Occipital lobe (tissue), 2 donors: ENCODE results near the gene MAP4K1. TPM values are rescaled to one million over a fixed set of nuclear protein-coding genes. Genes with fewer than 3 reads are reported as not detected.
"Not testable (repeated sequence)": the region's sequence is repeated elsewhere in the genome, so short reads cannot be mapped to it uniquely, and the experiment has no call there.

Source experiments
- DNase-seq: peaks from one replicate; lab custom pipeline; 2025; lab: John Stamatoyannopoulos, UW
- total RNA-seq: library from RNA; depleted of rRNA; stranded (reverse); fragments of >200 nt; gene quantifications from one replicate; pipeline ENCODE4 v1.2.3, GENCODE V29; 2014

MAP4K1 gene
- total RNA-seq, 1 donor from 2014 or later = 0.16 TPM

DNA sequence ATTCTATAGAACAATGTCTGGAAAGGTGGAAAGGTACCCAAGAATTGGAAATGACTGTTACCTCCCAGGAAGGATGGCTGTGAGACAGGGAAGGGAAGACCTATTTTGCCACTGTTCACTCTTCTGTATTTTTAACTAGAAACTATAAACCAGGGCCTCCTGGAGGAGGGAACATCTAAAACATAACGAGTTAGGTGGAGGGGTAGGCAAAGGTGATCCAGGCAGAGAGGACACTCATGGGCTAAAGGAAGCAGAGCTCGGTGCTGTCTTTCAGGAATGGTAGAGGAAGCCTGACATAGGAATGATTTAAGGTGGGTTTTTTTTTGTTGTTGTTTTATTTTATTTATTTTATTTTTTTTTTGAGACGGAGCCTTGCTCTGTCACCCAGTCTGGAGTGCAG lies 7.1 kb upstream of the MAP4K1 start:
- no peak for DNase-seq

DNA sequence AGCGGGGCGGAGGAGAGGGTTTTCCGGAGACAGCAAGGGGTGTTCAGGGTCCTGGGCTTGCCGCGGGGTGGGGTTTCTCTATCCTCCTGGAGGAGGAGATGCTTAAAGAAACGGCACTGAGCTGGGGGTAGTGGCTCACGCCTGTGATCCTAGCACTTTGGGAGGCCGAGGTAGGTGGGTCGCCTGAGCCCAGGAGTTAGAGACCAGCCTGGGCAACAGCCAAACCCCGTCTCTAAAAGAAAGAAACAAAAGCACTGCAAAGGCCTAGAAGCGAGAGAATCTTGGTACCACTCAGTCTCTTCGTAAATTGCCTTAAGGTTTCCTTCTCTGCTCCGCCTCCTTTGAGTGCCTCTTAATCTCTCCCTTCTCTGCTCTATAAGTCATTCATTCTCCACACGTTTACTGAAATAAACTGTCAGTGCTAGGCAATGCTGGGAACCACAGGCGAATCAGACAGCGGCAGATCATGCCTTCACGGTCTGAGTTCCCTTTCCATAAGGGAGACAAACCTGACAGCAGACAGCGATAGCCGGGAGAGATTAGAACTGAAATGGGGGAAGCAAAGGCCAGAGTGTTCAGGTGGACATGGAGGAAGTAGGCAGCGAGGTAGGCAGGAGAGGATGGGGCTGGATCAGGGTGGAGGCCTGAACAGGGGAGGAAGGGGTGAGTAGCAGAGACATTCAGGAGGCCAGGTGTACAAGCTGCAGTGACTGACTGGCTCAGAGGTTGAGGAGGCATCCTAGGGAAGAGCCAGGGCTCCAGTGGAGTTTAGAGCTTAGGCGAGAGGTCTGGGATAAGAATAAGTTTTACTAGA lies 1.8 kb upstream of the MAP4K1 start:
- DNase-seq = no peak

DNA sequence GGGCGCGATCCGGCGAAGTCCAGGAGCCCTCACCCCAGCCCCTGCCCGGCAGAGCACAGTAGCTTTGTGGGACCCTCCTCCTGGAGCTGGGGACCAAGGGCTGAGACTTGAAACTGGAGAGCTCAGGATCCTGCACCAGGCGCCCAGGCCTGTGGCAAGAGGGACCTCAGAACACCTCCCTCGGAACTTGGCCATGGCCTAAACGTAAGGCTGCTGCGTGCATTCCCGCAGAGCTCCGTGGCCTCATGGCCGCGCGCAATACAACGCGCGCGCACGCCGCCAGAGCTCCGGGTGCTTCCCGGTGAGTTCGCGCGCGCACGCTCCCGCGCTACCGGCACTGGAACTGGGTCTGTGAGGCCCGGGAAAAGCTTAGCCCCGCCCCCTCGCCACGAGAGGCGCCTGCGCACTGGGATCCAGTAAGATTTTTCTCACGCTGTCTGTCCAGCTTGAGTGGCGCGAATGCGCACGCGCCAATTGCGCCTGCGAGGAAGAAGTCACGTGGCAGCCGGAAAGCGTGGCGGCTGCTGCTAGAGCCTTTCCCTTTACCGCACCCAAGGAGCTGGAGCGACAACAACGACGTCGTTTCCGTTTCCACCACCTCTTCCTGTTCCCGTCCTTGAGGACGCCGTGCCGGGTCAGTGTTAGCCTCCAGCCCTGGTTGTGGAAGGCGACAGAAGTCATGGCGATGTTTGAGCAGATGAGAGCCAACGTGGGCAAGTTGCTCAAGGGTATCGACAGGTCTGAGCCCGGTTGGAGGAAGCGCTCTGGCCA lies 1.0 kb upstream of the MAP4K1 start, which contains the start of gene EIF3K:
Gene EIF3K, plus strand, starts transcription at position 599 of the 771 bp plus-strand sequence. Its CDS starts 81 bp downstream, at position 680.
- peak; percentile 96 for DNase-seq

DNA sequence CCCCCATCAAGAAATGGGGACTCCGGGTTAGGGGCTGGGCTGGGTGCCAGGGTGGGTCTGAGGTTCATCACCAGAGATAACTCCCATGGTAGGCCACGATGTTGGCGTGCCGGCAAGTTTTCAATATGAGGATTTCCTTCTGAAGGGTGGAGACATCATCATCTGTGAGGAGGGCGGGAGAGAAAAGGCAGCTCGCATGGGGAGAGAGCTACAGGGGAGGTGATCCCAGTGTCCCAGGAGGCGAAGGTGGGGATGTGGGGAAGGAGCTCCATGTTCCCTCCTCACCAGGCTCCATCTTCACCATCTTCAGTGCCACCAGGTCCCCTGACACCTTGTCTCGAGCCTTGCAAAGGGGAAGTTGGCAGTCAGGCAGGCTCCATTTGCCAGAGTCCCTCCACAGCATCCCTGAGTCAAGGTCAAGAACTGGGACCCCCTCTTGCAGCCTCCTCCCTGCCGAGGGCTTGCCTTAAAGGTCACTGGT lies 430 bp downstream of the MAP4K1 start:
- no peak for DNase-seq

DNA sequence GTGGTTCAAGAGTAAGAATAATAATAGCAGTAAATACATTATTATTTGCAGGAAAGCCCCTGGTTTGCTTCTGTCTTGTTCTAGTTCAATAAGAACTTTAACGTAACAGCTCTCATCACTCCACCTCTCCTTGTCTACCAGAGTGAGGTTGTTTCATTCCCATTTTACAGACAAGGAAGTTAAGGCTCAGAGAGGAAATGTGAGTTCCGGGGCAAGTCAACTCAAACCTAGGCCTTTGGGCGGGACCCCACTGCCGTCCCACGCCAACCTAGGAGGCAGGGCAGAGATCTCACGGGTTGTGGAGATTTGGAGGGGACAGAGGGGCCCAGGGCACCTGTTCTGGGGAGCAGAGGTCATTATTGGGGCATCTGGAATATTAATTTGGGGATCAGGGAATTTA lies 1.5 kb downstream of the MAP4K1 start:
- no peak for DNase-seq

DNA sequence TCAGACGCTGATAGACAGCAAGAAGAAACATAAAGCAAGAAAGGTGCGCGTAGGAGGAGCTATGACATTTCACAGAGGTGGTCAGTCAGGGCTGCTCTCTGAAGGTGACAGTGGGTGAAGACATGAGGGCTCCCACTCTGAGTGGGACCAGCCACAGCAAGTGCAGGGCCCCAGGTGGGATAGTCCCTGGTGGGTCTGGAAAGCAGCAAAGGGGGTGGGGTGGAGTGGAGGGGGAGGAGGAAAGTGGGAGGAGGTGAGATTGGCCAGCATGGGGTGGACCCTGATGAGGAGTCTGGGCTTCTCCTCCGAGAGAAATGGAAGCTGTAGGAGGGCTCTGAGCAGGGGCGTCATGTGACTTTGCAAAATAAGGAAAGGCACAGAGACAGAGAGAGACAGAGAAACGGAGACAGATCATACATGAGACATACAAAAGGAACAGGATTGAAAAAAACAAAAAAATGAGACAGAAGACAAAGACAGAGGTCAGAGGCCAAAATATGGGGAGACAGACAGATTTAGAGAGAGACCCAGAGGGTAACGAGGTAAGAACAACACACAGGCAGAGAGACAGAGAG lies 2.7 kb downstream of the MAP4K1 start:
- no peak for DNase-seq

DNA sequence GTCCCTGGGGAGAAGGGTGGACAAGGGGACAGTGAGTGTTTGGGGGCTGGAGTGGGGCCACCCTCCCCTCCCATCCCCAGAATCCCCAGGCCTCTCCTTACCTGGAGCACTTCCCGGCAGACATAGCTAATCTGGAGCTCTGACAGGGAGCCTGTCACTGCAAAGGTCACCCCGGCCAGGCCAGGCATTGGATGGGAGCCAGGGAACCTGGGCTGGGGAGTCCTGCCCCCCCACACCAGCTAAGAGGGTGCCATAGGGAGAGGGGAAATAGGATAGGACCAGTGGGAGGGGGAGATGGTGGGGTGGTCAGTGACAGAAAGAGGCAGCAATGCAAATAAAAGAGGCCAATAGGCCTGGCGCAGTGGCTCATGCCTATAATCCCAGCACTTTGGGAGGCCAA lies 3.5 kb downstream of the MAP4K1 start:
- no peak for DNase-seq

DNA sequence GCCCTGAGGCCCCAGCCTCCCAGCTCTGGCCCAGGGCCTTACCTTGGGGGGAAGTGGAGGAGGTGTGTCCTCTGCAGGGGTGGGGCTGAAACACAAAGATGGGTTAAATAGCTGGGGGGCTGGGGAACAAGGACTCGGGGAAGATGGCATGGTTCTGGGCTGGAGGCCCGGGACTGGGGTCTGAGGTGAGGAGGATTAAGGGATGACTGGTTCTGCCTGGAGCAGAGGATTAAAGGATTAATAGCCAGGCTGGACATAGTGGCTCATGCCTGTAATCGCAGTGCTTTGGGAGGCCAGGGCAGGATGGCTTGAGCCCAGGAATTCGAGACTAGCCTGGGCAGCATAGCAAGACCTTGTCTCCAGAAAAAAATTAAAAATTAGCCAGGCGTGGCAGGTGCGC lies 11.6 kb downstream of the MAP4K1 start:
- no peak for DNase-seq

DNA sequence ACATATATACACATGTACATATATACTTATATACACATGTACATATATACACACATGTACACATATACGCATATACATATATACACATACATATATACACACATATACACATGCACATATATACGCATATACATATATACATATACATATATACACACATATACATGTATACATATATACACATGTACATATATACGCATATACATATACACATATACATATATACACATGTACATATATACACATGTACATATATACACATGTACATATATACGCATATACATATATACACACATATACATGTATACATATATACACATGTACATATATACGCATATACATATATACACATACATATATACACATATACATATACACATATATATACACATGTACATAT lies 14.9 kb downstream of the MAP4K1 start:
- not testable (repeated sequence) for DNase-seq

DNA sequence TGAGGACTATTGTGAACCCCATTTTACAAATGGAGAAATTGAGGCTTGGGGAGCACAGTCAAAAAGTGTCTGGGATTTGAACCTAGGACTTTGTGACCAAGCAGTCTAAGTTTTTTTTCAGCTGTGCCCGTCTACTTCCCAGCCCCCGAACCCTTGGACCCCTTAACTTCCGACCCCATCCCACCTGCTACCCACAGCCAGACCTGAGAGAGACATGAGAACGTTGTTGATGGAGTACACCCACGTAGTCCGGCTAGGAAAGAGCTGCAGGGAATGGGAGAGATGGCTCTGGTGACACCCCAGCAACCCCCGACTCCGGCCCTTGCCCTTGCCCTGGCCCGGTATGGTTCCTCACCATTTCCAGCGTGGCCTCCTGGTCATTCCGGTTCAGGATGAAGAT lies 18.0 kb downstream of the MAP4K1 start:
- no peak for DNase-seq

DNA sequence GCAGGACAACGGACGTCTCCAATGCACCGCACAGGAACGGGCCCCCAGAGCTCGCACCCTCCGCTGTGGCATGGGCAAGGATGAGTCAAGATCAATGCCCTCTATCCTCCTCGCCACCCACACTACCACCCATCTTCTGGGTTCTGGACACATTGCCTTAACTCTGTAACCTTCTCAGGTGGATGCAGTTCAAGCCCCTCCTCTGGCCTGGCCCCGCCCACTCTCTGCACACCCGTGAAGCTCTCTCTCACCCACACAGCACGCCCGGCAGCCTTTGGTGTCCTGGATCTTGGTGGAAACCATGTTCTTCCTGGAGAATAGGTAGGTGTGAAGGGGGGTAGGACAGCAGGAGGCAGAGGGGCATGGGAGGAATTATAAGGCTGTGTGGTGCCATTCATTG lies 20.7 kb downstream of the MAP4K1 start:
- no peak for DNase-seq

DNA sequence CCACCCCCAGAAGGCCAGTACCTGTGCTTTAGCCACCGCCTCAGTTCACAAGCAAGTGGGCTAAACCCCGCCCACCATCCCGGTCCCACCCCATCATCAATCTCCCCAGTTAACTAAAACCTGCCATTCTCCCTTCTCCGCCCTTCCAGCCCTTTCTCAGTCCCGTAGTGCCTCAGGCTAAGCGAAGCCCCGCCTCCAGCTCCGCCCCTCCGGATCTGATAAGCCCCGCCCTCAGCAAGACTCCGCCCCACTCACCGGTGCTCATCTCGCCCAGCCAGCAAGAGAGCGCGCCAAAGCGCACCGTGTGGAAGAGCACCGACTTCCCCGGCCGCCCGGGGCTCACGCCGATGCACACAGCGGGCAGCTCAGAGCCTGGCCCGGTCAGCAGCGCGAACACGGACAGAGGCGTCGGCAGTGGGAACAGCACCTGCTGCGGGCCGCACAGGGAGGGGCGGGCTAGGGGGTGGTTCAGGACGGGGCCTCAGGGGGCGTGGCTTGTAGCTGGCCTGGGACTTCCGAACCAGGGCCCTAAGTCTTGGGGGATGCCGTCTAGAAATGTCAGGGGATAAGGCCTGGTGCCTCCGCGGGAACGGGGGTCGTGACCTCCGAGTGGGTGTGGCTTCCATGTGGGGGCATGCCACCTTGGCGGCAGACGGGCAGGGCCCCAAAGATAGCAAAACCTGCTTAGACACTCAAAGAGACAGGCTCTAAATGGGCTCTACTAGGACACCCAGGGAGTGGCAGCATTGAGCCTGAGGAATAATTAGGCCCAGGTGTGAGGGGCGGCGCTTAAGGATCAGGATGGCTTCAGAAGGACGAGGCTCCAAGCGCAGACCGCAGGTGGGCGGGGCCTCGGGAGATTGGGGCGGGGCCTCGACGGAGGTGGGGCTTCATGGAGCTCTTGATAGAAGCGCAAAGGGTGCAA lies 21.4 kb downstream of the MAP4K1 start:
- peak; percentile 11 for DNase-seq

DNA sequence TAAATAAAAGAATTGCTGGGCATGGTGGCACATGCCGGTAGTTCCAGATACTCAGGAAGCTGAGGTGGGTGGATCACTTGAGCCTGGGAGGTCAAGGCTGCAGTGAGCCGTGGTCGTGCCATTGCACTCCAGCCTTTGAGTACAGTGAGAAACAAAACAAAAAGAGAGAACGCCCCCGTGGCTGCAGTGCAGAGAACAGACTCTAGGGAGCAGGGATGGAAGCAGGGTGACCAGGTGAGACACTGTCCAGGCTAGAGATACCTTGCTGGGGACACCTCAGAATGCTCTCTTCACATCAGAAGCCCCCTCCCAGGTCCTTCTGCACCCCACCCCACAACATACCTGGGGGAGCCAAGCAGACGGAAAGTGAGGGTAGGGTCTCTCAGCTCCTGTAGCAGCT lies 24.8 kb downstream of the MAP4K1 start:
- DNase-seq = no peak

DNA sequence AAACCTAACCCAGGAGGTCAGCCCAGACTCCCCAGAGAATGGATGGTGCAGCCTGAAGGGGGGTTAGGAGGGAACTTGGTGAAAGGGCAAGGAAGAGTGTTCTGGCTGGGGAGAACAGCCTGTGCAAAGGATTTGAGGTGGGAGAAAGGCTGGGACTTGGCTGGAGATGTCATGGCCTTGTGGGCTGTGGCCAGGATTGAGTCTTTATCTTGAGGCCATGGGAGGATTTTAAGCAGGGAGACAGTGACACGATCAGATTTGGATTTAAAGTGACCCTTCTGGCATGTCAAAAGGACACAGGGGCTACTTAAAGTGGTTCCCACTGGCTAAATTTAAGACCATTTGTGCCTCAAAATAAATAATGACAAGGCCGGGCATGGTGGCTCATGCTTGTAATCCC lies 29.7 kb downstream of the MAP4K1 start:
- no peak for DNase-seq

DNA sequence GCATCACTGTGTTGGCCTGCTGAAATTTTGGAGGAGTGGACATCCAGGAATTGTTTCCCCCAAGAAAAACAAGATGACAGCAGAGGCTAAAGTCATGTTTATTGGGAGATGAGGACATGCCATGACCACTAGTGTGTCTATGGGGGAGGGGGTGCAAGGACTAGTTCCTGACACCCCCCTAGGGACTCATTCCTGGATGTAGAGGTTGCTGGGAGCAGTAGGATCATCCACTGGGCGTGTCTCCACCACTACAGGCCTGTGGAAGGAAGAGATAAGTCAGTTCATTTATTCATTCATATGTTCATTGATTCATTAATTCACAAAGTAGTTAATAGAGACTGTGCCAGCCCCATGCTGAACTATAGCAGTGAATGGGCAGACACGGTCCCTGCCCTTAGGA lies 30.2 kb downstream of the MAP4K1 start:
- no peak for DNase-seq

DNA sequence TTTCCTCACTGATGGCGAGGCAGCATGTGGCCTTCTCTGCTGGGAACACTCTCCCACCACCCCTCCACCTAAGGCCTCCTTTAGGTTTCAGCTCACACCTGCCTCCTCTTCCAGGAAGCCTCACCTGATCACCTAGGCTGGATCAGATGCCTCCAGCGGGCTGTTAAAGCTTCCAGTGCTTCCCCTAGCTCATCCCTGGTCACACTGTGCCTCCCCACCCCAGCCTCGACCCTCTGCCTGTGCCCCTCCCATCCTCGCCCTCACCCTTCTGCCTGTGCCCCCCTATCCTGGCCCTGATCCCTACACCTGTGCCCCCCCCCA lies 33.8 kb downstream of the MAP4K1 start:
- DNase-seq = no peak

DNA sequence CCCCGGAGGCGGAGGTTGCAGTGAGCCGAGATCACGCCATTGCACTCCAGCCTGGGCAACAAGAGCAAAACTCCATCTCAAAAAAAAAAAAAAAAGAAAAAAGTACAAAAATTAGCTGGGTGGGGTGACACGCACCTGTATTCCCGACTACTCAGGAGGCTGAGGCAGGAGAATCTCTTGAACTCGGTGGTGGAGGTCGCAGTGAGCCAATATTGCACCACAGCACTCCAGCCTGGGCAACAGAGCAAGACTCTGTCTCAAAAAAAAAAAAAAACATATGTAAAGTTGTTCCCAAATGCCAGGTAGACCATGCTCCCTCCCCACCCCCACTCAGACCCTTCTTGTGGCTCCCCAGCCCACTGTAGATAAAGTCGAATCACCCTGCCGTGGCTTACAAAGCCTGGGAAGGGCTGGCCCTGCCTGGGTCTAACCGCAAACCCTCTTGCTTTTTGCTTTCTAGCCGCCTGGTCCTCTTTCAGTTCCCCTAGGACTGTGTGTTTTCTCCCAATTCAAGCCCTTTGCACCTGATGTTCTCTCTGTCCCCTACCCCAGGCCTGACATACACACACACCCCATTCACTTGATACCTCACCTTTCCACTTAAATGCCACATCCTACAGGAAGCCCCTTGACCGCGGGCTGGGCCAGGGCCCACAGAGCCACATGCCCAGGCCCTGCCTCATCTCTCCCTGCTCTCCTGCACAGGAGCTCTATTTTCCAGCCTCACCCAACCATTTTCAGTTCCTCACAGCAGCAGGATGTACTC lies 34.4 kb downstream of the MAP4K1 start:
- no peak for DNase-seq

DNA sequence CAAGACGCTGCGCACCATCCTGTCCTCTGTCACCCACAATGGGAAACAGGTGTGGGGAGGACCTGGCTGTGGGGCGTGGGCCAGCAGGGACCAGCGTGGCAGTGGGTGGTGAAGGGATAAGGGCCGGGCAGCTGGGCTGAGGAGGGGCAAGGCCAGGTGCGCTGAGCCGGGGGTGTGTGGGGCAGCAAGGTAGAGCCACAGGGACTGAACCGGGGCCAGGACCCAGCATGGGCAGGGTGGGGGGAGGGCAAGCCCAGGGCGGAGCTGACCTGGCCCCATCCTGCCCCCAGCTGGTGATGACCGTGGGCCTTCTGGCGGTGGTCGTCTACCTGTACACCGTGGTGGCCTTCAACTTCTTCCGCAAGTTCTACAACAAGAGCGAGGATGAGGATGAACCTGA lies 37.7 kb downstream of the MAP4K1 start:
- no peak for DNase-seq

DNA sequence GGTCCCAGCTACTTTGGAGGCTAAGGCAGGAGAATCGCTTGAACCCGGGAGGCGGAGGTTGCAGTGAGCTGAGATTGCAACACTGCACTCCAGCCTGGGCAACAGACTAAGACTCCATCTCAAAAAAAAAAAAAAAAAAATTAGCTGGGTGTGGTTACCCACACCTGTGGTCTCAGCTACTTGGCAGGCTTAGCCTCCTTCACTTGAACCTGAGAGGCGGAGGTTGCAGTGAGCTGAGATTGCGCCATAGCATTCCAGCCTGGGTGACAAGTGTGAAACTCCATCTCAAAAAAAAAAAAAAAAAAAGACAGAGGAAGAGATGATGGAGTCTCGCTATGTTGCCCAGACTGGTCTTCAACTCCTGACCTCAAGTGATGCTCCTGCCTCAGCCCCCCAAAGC lies 38.4 kb downstream of the MAP4K1 start:
- DNase-seq = not testable (repeated sequence)

DNA sequence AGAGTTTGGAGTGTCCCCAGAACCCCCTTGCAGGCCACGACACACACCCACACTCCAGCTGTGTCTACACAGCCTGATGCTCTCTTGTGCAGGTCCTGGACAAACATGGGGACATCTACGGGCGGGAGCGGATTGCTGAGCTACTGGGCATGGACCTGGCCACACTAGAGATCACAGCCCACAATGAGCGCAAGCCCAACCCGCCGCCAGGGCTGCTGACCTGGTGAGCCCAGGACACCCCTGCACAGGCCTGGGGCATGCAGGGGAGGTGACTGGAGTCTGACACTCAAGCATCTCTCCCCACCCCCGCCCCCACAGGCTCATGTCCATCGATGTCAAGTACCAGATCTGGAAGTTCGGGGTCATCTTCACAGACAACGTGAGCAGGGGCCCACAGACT lies 39.9 kb downstream of the MAP4K1 start:
- DNase-seq = no peak

DNA sequence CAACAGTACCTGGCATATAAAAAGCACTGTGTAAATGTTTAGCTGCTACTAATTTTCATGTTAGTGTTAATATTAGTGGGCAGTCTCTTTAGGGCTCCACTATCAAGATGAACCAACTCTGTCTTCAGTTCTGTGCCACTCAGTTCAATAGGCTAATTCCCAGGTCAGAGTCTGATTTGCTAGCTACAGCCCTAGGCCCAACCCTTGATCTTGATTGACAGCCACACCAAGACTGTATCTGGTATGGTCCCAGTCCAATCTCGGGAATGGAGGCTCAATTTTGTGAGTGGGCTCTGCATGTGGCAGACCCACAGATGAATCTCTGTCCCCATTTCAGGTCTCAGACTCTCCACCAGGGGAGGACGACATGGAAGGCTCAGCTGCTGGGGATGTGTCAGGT lies 46.1 kb downstream of the MAP4K1 start:
- no peak for DNase-seq
